Stimulated activated CD8-positive, alpha-beta memory T cell treated with anti-CD3 and anti-CD28 coated beads, Interleukin-7, amount 100 ng/mL, for 48 hours (primary cell): ENCODE measurements around the gene ANKRD17.
A peak's percentile ranks its signal among the peaks of the same experiment; 100 is the strongest.
"Not testable (repeated sequence)": the region's sequence is repeated elsewhere in the genome, so short reads cannot be mapped to it uniquely, and the experiment has no call there.

ENCODE experiments used
- DNase-seq, 2 donors: peaks; one replicate each; pipeline ENCODE4 v3.0.0-alpha.2; 2020; ENCODE audit warnings: low read depth in 1 of 2; ENCODE audit errors: extremely low read depth in 1 of 2

ANKRD17 gene, protein sequence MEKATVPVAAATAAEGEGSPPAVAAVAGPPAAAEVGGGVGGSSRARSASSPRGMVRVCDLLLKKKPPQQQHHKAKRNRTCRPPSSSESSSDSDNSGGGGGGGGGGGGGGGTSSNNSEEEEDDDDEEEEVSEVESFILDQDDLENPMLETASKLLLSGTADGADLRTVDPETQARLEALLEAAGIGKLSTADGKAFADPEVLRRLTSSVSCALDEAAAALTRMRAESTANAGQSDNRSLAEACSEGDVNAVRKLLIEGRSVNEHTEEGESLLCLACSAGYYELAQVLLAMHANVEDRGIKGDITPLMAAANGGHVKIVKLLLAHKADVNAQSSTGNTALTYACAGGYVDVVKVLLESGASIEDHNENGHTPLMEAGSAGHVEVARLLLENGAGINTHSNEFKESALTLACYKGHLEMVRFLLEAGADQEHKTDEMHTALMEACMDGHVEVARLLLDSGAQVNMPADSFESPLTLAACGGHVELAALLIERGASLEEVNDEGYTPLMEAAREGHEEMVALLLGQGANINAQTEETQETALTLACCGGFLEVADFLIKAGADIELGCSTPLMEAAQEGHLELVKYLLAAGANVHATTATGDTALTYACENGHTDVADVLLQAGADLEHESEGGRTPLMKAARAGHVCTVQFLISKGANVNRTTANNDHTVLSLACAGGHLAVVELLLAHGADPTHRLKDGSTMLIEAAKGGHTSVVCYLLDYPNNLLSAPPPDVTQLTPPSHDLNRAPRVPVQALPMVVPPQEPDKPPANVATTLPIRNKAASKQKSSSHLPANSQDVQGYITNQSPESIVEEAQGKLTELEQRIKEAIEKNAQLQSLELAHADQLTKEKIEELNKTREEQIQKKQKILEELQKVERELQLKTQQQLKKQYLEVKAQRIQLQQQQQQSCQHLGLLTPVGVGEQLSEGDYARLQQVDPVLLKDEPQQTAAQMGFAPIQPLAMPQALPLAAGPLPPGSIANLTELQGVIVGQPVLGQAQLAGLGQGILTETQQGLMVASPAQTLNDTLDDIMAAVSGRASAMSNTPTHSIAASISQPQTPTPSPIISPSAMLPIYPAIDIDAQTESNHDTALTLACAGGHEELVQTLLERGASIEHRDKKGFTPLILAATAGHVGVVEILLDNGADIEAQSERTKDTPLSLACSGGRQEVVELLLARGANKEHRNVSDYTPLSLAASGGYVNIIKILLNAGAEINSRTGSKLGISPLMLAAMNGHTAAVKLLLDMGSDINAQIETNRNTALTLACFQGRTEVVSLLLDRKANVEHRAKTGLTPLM (N-terminal part only)

DNA sequence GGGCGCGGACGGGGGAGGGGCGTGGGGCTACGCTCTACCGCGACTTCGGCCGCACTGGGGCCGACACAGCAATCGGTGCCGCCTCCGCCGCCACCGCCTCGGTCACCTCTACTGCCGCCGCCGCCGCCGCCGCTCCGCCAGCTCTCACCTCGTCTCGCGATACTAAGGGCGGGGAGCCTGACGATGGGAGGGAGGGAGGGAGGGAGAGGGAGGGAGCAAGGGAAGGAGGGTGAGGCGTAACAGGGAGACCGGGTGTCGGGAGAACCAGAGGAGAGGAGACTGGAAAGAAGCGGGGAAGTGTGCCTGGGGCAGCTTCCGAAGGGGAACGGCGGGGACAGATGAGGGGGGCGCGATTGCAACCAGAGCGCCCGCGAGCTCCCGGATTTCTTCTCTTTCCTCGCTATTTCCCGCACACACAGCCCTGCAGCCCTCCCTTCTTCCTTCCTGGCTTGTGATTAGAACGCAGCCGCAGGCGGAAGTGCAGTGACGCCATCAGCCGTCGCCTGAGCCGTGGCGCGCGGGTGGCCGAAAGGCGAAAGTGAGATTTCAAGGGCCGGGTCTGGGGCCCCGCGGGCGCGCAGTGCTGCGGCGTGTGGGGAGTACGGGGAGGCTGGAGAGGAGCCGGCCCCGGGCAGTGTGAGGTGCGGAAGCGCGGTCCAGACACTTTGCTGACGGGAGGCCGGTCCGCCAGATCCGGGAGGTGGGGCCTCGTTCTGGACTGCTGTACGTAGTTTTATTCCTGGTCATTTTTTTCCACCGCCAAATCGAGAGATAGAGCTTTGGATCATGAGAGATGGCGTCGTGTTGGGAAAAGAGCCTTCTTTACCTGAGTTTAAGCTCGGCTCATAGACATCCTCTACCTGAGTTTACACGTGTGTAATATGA, at the start of gene ANKRD17:
Gene ANKRD17 (minus strand): TSS at position 113 of the 885 bp plus-strand sequence. CDS start 130 bp downstream, outside the sequence.
- peak; percentile 84 to 87 for DNase-seq

DNA sequence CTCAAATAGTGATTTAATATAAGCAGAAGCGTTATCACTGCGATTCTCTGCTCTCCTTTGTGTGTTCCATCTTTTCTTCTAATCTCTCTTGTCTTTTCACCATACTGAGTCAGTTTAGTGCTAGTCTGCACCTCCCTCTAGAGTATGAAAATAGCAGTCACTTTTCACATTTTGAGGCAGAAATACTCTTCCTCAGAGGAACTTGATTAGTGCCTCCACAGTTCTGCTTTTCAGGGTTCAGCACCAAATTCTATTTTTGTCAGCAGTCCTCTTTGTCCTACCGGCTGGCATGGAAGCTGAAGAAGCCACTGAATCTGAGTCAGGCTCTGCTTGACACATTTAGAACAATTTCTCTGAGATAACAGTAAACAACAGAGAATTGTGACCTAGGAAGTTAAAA, 49.7 kb upstream of the ANKRD17 start:
- DNase-seq, result no peak

DNA sequence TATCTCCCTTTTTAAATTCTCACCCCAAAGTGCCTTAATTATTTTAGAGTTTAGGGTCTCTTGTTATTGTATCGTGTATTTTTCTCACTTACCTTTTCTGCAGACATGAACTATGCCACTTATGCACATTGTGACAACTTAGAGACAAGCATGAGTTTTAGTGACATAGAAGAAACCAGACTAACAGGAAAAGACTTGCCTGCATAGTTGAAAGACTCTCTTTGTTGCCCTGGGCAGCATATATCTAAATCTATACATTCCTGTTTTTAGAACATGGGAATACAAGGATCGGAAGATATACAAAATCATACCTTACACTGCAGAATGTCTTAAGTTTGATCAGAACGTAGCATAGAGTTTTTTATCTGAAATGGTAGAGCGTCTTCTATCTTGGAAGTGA, 45.1 kb upstream of the ANKRD17 start:
- no peak for DNase-seq

DNA sequence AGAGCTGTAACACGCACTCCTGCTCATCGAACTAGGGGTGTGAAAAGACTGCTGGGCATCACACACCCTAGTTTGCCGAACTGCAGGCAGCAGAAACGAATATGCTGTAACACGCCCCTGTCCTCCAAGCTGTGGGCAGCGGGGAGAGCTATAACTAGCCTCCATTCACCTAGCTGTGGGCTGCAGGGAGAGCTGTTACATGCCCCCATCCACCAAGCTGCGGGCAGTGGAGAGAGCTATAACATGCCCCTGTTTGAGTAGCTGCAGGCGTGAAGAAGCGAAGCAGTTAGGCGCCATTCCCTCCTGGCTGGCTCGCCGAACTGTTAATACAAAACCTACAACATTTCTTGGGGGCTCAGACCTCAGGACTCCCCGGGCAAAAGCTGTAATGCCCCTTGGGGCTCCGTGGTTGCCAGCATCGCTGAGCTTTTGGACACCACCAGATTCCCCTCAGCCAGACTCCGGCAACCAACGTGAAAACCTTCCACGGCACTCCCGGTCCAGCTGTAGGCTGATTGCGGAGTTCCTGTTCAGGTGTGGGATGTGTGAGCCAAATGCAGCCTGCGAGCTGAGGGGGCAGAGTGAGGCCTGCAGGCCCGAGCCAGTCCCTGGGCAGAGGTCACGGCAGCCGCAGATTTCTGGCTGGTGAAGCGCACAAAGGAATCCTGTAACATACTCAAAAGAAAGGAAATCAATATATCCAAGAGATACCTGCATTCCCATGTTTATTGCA, 41.1 kb upstream of the ANKRD17 start:
- DNase-seq, result no peak

DNA sequence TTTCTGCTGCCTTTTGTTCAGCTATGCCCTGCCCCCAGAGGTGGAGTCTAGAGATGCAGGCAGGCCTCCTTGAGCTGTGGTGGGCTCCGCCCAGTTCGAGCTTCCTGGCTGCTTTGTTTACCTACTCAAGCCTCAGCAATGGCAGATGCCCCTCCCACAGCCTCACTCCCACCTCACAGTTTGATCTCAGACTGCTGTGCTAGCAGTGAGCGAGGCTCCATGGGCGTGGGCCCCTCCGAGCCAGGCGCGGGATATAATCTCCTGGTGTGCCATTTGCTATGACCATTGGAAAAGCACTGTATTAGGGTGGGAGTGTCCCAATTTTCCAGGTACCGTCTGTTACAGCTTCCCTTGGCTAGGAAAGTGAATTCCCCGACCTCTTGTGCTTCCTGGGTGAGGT, 34.1 kb upstream of the ANKRD17 start:
- DNase-seq, result not testable (repeated sequence)

DNA sequence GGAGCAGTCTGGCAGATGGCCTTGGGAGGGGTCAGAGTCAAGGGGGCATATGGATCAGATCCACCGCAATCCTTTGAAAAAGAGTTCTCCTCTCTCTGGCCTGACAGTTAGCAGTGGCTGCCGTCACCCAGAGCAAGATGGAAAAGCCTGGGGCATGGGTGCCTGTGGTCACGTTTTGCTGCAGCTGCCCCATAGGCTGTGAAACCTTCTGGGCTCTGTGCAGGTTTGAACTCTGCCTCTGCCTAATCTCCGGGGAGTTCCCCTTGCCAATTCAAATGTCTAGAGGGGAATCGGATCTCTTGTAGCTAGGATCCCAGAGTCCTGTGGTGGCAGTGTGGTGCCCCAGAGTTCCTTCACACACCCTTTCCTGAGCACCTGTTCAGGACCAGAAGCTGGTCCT, 23.4 kb upstream of the ANKRD17 start:
- DNase-seq, result no peak

DNA sequence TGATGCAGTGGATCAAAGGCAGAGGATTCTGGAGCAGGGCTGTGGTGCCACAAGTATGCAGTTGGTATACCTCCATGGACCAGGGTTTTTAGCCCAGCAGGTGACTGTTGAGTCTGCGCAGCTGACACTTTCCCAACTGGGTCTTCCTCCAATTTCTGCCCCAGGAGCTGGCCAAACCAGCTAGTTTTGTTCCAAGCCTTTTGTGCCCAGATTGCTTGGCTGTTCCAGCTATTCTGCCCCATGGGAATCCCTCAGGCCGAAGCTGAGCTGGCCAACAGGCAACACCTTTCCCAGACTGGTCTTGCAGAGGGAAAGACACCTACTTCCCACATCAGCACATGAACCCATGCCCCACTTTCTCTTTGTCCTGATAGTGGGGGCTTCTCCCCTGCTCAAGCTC, 22.8 kb upstream of the ANKRD17 start:
- no peak for DNase-seq

DNA sequence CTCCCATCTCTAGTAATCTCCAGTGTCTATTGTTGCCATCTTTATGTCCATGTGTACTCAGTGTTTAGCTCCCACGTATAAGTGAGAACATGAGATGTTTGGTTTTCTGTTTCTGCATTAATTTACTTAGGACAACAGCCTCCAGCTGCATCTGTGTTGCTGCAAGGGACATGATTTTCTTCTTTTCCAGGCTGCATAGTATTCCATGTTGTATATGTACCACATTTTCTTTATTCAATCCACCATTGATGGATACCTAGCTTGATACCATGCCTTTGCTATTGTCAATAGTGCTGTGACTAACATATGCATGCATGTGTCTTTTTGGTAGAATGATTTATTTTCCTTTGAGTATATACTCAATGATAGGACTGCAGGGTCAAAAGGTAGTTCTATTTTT, 18.6 kb upstream of the ANKRD17 start:
- no peak for DNase-seq

DNA sequence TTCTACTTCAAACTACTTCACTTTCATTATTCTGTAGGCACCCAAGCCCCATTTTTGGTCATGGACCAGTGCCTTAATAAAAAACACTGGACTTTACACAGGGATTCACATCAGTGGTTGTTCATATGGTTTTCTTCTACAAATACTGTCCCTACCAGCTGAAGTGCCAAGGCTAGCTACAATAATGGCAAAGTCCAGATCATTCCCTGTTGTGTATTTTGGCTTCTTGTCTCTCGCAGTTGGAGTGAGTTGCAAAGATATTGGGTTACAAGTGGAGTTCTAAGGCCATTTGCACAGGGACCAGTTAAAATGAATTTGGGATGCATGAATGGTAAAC, 16.7 kb upstream of the ANKRD17 start:
- no peak for DNase-seq

DNA sequence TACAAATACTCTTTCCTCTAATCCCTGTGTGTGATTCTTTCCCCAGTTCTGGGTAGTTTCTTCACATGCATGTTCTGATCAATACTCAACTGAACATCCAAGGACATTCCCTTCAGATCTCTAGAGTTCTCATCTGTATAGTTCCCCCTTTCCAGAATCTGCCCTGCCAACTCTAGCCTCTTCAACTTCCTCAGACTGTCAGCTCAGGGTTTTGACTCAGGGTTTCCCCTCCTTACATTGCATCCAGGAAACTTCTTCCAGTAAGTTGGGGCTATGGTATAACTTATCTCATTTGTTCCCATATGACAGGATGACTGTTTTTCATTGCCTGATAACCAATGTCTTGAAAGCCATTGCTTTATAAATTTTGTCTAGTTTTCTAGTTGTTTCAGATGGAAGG, 14.2 kb upstream of the ANKRD17 start:
- no peak for DNase-seq

DNA sequence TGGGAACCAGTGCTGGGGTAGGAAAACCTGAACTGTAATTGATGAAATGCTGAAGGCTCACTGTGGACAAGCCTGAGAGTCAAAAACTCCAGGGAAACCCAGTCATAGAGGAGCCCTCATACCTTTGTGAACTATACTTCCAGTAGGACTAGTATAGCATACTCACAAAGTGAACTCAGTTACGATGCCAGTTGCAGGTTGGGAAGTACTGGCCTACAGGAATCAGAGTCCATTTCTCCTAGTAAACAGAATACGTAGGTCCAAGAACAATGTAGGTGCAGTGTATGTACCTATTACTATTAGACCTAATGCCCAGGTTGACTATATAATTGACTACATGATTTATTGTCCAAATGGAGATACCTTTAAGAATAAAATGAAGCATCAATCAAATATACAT, 8.5 kb upstream of the ANKRD17 start:
- DNase-seq, result no peak

DNA sequence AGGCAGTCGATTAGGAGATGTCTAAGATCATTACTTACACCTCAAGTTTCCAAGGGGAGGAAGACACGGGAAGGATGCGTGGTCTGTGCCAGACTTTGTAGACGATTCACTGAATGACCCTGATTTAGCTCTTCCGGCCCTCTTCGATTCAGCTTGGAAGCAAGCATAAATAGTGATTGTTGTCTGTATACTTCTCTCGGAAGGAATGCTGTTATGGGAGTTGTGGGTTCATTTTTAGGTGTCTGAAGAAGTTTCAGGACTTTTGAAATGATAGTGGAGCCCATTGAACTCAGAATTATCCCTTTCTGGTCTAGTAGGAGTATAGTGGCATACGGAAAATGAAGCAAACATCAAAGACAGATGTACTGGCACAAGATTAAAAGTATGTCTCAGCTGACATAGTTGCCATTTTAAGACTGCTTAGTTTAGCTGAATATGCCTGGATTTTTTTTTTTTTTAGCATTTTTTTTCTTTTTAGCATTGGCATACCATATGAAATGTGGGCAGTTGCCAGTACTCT, 1.0 kb upstream of the ANKRD17 start:
- DNase-seq, result no peak

DNA sequence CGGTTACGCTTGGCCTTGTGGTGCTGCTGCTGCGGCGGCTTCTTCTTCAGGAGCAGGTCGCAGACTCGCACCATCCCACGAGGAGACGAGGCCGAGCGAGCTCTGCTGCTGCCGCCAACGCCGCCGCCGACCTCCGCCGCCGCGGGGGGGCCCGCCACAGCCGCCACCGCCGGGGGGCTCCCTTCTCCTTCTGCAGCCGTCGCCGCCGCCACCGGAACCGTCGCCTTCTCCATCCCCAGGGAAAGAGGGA, 237 bp downstream of the ANKRD17 start:
- DNase-seq, result no peak

DNA sequence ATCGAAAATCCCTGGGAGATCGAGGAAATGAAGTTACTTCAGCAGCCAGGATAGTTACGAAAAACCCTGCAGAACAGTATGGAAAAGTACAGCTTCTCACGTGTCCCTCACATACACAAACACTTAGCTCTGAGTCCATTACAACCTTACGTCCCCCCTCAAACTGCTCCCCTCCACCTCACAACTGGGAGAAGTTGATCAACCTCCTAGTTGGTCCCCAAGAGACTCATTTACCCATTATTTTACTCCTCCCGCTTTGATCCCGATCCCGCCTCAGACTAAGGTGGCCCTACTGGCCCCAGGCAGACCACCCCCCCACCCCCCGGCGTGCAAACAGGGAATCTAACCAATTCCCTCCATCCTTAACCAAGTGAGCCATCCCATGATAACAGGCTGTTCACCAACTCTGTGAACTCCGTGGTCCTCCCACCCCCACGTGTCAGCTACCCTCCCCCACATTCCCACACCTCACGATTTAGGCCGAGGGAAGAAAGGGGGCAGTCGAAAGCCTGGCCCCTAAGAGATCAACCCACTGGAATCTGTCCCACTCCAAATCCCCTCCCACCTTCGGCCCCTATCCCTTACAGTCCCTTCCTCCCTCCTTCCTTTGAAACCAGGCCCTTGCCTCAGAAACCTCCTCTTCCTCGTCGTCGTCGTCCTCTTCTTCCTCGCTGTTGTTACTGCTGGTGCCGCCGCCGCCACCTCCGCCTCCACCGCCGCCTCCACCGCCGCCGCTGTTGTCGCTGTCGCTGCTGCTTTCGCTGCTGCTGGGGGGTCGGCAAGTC, 755 bp downstream of the ANKRD17 start:
- DNase-seq, result peak; percentile 1 to 6

DNA sequence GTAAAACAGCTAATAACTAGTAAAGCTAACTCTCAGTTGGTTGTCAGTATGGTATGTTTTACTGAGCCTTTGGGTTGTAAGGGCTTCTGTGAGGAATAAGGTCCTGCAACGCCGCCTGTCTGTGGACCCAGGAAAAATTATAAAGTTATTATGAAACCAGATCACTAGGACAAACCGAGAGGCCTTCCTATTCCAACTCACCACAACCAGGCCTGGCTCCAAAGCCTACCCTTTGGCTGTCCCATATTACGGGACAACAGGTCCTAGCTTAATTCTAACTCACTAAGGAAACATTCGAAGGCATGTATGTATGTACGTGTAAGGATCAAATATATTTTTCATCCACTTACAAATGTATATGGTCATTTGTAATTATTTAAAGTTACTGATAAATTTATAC, 1.4 kb downstream of the ANKRD17 start:
- peak; percentile 10 to 32 for DNase-seq

DNA sequence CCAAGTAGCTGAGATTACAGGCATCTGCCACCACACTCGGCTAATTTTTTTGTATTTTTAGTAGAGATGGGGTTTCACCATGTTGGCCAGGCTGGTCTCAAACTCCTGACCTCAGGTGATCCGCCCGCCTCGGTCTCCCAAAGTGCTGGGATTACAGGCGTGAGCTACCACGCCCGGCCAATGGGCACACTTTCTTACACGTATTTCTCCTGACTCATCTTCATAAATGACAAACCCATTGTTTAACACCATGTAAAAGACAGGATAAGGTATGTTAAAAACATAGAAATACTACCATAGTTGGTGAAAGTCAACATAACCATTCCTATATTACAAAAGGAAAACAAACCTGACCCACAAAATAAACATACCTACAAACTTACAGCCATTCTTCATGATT, 2.8 kb downstream of the ANKRD17 start:
- DNase-seq, result not testable (repeated sequence)

DNA sequence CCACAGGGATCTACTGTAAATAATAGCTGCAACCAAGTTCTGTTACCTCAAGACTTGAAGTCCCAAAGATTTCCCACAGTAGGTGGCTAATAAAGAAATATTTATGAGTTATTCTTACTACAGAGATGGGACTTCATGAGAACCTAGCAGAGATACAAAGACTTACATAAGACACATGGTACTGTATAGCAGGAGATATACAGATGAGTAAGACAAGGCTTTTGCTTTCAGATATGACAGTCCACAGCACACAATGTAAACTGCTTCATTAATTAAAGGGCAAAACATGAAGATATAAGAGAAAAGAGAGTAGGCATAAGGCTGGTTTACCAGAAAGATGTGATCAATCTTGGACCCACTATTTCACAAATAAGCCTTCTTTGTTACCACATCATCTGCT, 6.6 kb downstream of the ANKRD17 start:
- DNase-seq, result no peak

DNA sequence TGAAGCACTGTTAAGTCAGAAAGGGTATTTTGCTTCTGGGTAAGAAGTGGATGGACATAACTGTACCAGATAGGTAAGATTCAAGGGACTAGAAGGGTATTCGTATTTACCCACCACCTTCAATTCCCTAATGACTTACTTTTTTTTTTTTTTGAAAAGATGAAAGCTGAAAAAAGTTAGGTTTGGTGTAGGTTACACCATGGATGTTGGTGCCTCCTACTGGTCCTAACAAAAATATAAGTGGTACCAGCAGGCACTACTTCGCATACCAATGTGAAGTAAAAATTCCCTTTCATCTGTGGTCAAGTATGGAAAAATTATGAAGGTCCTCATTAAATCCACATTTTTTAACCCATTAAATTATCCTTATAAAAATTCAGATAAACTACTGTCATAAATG, 7.2 kb downstream of the ANKRD17 start:
- DNase-seq, result no peak

DNA sequence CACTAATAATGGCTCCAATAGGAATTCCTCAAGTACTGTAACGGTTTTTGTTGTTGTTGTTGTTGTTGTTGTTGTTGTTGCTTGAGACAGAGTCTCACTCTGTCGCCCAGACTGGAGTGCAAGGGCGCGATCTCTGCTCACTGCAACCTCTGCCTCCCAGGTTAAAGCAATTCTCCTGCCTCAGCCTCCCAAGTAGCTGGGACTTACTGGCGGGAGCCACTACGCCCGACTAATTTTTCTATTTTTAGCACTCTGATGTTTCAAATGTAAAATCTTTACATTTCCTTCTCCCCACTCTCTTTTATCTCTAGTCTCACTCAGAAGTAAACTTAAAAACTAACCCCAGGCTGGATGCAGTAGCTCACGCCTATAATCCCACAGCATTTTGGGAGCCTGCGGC, 8.0 kb downstream of the ANKRD17 start:
- DNase-seq, result no peak
